Measurements from ENCODE around the gene DCANP1.

The DCANP1 gene

DNA sequence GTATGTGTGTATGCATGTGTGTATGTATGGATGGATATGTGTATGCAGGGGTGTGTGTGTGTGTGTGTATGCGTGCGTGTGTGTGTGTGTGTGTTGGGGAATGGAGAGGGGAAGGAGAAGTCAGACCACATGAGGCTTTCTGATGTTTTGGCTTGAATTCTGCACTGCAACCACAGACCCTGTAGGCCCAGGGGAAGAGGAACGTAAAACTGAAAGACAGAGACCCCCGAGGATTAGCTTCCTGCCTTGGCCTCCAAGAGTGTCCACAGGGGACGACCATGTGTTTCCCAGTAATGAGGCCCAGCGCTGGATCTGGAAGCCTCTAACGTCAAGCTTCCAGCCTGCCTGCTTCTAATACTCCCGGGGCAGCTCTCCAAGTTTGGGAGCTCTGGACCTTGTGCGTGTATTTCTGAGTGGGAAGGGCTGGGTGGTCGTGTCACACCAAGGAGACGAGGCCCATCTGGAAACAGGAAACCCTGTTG, 5.8 kb downstream of the DCANP1 start:
- no peak for DNase-seq (ENCODE audit: low spot score)

DNA sequence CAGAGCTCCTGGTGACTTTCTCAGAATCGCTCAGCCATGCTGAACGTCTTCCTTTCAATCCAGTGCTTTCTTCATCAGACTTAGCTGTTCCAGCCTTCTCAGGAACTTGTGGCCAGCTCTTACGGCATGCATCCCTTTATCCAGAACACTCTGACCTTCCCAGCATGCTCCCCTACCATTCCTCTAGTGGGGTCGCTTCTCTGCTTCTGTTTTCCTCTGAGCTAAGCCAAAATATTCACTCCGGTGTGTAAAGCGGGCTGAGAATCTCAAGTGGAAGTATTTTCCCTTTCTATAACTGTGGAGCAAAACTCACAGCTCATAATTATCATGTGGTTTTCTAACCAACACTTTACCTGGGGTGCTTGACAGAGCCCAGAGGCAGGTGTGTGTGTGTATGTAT, 6.2 kb downstream of the DCANP1 start:
- DNase-seq (ENCODE audit: low spot score) = no peak

DNA sequence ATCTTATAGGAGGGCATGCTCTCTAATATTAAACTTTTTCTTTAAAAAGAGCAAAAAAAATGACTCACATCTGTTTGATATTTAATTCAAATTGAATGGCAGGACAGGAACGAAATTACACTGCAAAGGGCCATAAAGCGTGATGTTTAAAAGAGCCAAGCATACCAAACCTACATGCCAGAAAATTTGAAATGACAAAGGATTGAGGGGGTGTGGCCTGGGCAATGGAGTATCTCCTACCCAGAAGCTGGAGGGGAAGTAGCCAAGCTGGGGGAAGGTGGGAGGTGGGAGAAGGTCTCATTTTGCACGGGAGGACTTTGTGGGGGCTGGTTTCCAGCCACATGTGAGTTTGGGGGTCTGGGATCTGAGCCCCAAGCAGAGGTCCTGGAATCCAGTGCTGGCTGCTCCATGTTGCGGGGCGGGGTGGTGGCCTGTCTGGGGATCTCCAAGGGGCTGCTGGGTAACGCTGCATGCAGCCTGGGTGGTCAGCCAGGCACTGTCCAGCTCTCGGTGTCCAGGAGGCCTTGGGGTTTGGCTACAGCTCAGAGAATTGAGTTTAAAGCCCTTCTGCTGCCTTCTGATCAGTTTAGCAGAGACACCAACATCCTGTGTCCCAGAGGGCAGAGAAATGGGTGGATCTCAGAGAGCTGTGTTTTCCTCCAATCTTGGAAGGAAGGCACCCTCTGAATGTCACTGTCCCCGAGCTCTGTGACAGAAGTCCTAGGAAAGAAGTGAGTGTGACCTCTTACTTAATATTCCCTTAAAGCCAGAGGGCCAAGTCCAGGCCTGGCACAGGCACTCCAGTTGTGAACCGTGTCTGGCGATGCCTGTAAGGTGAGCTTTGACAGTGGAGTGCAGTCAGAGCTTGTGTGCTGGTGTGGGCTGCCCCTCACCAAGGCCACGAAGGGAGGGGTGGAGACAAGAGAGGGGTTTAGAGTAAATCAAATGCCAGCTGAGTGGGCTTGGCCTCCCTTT, 7.6 kb downstream of the DCANP1 start:
- DNase-seq (ENCODE audit: low spot score) = no peak

DNA sequence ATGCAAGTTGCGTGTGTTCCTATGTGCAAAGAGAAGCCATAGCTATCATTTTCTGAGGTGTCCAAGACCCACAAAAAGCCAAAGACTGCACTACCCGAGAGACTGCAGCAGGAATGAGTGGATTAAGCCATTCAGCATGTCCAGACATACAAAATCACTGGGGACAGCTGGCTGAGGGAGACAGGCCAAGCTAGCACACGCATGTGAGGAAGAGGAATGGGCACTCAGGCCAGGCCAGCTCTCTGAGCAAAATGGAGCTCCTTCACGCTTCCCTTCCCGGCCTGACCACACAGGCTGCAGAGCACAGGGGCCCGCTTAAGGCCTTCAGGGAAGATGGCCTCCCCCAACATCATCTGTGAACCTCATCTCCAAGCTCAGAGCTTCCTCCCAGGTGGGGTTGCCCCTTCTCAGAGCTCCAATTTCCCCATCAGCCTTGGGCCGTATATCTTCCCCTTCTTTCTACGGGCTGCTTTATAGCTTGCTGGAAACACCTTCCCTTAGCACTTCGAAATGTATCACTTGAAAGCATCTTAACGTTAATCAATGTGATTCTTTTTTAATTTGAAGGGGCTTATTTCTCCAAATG, 8.4 kb downstream of the DCANP1 start:
- DNase-seq (ENCODE audit: low spot score) = no peak

DNA sequence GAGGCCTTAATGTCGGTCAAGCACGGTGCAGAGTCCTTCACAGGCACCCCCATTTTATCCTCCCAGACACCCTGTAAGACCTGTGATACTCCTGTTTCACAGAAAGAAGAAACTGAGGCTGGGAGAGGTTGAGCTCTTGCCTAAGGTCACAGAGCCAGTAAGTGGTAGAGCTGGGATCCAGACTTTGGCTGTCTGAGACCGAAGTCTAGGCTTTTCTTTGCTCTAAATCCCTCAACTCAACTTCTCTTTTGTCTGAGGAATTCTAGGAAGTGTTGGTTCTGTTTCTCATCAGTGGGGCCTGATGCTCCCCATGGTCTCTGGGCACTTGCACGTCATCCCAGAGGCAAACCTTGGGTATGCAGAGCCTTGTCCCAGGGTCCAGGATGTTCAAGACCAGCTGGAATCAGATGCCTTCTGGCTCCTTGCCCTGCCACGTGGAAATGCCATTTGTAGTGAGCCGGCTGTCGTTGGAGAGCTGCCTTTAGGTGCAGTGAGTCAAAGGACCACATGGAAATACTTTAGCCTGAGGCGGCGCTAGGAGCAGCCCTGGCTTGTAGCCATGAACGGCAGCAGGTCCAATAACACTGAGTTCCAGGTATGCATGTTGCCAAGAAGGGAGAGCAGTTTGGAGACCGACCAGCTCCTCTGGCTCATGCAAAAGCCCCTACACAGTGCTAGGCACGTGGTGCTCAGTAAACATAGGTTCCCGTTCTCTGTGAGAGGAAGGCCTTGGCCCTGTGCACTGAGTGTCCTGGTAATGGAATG, 9.2 kb downstream of the DCANP1 start:
- DNase-seq (ENCODE audit: low spot score) = no peak

DNA sequence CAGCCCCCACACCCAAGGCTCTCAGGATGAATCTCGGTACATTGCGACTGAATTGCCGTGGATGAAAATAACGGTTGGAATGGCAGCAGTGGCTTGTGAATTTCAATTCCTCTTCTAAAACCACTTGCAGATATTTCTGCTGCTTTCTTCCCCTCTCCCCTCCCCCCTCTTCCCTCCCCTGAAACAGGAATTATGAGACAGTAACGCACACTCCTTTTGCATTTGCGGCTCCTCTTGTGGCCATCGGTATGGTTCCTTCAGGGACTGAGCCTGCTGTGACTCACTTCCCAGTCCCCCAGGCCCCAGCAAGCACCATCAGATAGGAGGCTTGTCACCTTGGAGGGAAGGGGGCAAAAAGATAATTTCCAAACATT, 9.7 kb downstream of the DCANP1 start:
- DNase-seq (ENCODE audit: low spot score) = no peak

DNA sequence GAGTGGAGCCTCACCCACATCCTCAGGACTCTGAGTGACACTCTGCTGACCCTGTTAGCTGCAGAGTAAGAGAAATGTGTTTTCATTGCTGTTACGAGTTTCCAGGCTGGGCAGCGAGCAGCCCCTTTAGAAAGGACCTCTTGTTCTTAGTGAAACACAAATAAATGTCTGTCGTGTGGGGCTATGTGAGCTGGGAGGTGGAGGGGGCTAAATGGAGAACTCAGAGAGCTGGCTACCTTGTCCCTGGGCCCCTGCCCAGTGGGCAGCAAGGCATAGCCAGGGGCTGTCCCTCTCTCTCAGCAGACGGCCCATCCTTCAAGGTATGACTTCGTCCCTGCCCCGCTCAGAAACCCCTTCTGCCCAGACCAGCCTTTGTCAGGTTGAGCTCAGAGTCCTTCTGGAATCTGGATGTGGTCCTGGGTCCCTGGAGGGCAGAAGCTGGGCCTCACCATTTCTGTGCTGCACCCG, 10.2 kb downstream of the DCANP1 start:
- DNase-seq (ENCODE audit: low spot score) = no peak

DNA sequence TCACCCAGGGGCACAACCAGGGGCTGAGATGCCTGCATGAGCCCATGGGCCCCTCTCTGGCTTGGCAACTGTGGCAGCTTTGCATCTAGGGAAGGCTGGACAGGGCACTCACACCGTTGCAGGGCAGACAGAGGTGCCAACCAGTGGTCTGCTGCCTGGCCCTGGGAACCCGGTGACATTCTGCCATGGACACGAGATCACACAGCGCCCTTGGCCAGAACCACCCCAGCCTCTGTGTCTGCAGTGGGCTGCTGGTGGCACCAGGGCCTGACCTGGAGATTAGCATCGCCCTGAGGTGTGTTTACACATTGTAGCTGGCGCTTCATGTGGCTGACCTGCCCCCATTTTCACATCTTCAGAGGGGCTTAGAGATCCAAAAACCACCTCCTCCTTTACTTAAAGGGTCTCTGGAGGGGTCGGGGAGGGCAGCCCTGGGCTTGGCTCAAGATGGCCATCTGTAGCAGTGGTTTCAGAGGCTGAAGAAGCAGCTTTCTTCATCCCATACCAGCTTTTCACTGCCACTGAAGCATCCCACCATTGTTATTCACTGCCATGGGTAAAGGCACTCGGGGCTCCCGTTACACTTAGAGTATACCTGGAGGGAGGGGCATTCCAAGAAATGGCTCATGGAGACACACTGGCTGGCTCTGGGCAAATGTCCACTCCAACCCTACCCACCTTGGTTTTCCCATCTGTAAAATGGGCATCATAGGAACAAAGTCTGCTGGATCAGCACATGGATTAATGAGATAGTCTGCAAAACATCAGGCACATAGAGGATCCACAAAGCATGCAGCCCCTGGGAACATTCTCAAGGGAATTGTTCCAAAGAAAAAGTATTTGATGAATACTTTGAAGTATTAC, 11.4 kb downstream of the DCANP1 start:
- no peak for DNase-seq (ENCODE audit: low spot score)

DNA sequence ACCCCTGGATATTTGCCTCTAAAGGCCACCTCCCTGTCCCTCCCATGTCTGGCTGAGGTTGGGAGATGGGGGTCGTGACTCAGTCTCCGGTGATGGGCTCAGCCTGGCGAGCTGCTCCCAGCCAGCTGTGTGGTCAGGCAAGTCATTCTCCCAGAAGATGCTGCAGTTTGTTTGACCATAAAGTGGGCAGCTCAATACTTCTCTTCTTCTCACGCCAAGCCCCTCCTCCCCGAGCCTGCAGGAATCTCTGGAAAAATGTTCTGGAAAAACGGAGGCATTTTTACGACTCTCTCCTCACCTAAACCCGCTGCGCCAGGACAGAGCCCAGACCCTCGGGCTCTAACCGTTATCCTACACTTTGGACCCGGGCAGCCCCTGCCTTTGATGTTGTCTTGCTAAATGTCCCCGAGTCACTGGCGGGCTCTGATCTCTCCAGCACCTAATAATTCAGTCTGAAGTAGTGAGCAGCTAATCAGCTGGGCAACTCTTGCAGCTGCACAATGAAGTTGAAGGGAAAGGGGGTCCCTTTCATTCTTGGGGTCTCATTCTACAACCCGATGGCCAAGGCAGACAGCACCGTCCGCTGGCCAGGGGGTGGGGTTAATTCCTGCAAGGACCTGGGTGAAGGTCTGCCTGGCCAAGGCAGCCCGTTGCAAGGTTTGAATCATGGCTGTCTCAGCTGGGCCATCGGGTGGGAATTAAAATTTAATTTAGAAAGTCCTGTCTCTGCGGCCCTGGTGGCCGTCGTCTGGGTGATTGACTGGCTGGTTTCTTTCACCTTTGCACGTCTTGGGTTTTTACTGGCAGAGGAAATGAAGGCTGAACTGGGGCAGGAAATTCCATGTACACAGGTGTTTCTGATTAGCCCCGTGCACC, 12.3 kb downstream of the DCANP1 start:
- DNase-seq (ENCODE audit: low spot score) = no peak

DNA sequence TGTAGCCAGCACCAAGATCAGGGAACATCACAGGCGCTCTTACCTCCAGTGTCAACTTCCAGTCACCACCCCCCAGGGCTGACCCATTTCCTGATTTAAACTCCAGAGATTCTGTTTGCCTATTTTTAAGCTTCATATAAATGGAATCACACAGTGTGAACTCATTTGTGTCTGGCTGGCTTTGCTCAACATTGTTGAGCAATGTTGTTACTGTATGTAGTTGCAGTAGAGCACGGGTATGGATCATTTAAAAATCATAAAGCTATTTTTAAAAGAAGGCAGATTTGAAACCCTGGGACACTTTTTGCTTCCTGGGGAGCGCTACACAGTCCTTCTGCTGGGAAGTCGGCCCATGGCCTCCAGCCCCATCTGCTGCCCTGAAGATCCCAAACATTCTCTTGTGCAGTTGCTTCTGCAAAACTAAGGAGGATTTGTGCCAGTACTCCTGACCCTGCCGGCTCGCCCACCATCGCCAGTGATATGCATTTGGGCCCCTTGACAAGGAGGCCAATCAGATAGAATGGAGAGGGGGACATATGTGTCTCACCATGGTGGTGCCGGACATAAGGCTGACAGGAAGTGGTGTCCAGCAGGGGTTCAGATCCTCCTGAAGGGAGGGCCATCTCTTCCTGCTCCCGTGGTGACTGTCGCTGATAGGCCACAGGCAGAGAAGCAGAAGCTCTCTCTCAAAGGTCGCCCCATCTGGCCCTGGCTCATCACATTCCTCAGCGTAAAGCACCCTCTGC, 13.3 kb downstream of the DCANP1 start:
- no peak for DNase-seq (ENCODE audit: low spot score)

DNA sequence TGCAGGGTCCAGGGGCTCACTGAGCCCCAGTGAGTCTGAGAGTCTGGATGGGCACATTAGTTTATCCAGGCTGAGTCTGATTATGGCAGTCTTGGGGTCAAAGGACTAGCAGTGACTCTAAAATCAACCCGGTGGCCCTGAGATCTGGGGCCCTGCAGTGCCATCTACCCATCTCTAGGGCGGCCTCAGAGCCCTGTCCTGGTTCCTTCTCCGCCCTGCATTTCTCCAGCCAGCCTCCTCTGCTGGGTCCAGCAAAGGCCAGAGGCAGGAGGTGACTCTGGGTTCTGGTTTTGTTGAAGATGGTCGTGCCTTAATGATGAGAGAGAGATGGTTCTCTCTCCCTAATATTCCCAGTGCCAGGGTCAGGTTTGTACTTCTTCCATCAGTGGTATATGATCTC, 15.0 kb downstream of the DCANP1 start:
- peak; percentile 21 for DNase-seq (ENCODE audit: low spot score)

DNA sequence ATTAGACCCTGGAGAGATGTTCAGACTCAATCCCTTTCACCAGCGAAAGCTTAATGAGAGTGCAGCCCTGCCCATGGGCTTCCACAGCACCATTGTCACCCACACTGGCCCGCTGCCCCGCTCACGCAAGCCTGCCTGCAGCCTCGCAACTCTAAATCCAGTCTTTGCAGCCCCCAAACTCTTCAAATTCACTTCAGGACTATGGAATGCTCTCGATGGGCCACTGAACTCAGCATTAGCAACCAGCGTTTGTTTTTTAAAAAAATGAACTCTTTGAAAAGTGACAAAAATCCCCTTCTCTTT, 17.1 kb downstream of the DCANP1 start:
- no peak for DNase-seq (ENCODE audit: low spot score)

DNA sequence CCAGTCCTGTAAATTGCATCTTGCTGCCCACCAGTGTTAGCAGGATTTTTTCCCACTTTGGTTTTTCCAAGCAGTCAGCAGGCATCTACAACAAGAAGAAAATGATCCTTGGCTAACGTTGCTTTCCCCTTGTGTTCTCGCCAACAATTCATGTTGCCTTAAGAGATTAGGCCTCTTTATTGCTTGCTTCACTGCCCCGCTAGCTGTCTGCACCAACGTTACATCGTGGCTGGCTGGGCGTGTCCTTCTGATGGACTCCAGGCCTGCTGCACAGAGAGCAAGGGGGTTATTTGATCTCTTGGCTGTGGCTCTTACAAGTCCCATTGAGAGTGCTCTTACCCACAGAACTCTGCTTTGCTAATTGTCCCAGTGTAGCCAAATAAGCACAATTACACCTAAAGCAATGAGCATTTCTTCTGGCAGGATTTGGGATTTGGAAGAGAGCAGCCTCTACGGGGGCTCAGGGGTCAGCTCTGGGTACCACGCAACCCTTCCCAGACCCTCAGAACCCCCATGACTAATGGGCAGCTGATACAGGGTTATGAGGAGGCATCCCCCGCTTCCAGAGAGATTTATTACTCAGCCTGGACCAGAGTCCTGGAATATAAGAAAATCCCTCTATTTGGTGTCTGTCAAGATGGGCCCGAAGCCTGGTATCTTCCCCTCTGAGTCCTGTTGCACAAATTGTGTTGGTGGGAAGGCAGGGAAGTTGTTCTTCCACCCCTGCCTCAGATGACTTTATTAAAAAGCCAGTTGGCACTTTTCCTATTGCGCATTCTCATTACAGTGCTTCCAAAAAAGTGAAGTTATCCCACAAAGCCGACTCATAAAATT, 17.6 kb downstream of the DCANP1 start:
- no peak for DNase-seq (ENCODE audit: low spot score)

DNA sequence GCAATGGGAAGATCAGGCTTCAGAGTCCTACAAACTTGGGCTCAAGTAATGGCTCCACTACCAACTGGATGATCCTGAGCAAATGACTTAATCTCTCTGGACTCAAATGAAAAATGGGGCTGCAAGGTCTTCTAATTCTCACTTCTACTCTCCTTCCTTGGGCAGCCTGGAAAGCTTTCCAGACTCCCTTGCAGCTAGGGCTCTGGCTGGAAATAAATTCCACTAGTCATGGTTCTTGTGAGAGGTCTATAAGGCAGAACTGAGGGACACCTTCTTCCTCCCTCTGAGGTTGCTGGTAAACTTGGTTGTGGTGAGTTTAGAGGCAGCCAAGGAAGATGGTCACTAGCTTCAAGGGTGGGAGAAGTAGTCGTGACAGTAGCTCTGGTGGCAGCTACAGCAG, 18.6 kb downstream of the DCANP1 start:
- DNase-seq (ENCODE audit: low spot score) = no peak

DNA sequence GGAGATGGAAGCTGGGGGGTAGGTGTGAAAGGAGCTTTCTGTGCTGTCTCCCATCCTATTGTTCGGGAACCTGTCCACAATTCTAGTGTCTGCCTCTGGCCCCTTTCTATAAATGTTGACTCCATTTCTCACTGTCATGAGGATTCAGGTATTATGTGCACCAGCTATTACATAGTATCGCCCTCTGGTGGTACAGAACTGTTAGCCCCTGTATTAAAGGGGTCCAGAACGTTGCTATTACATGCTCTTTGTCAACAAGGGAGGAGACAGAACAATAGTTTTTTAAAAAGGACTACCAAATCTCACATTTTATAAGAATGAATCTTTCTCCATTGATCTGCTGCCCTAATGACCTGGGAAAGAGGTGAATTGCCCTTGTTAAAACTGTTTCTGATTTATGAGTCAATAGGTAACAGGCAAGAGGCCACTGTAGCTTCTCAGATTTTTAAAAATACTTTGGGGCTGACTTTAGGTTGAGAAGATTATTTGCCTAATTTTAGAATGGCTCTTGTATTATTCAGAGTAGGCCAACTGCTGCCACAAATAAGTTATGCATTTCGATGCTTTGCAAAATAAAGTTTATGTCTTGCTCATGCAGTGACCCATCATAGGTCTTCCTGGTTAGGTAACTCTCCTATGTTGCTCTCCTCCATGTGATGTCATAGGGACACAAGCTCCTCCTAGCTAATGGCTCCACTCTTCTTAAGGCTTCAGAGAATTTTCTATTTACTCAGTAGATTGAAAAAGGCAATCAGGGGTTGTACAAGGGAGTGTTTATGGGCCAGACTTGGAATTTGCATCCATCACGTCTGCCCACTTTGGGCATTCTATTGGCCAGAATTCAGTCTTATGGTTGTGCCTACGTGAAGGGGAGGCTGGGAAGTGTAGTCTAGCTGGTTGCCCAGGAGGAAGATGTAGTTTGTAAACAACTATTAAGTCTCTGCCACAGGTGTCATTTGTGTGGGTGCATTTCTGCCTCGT, 20.8 kb downstream of the DCANP1 start:
- DNase-seq (ENCODE audit: low spot score) = peak; percentile 83

DNA sequence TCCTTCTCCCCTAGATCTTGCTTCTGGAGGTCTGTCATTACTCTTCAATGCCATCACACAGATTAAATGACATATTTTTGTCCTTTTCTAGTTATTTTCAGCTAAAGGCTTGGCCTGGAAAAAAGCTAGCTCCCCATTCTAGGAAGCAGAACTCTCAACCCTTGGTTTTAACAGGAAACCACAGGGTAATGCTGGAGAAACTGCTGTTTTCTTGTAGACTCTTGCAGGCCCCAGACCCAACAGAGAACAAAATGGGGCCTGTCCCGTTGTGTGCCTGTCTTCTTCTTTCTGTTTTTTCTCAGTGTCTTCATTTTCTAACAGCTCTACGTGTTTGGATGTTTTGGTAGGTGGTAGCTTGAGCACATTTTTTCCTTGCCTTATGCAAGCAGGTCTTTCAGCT, 21.5 kb downstream of the DCANP1 start:
- DNase-seq (ENCODE audit: low spot score) = no peak

DNA sequence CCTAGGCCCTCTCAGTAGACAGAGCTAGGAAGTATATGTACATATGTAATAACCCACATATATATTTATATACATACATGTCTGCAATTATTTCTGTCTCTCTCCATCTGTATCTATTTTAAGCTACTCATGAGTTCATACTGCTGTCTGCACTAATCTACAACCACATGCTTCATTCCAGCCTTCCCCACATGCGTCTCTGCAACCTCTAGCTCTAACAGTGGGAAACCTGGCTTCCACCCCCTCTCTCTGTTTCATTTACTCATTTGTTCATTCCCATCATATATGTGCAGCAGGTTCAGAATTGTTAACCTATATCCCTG, 23.3 kb downstream of the DCANP1 start:
- DNase-seq (ENCODE audit: low spot score) = no peak

Data from SW480 (cell line).